Upper lobe of right lung (tissue), 1 donor: Measurements from ENCODE around the gene CXCR4. TPM values are rescaled to one million over a fixed set of nuclear protein-coding genes. Genes with fewer than 3 reads are reported as not detected.

Source experiments
- ATAC-seq: fragments of 200-7000 bp; cut with Tn5 transposase; one replicate; pipeline ENCODE4 v1.9.1; 2020; ENCODE audit warnings: mild to moderate bottlenecking, moderate library complexity
- DNase-seq: peaks from one replicate; pipeline ENCODE4 v3.0.0-alpha.2; 2020
- H3K27ac ChIP-seq: fragments of 200-600 bp; one replicate; pipeline ENCODE4 v1.8.0; 2022
- H3K27me3 ChIP-seq: fragments of 200-600 bp; one replicate; pipeline ENCODE4 v1.8.0; 2022; ENCODE audit warnings: mild to moderate bottlenecking
- H3K36me3 ChIP-seq: fragments of 200-600 bp; one replicate; pipeline ENCODE4 v1.8.0; 2022
- H3K4me1 ChIP-seq: fragments of 200-600 bp; one replicate; pipeline ENCODE4 v1.8.0; 2022
- H3K4me3 ChIP-seq: fragments of 200-600 bp; one replicate; pipeline ENCODE4 v1.8.0; 2022; ENCODE audit warnings: mild to moderate bottlenecking
- H3K9me3 ChIP-seq: fragments of 200-600 bp; one replicate; pipeline ENCODE4 v1.8.0; 2022
- intact Hi-C: fragments of 100-400 bp; cut with DNase I; formaldehyde crosslinking; loops from one replicate; pipeline ENCODE4 v1.11.0; 2022
- total RNA-seq: library from RNA; stranded (reverse); fragmentation: NEBNext Ultra II Directional; extraction: Animal tissue kit (Norgen Biotek cat#: 25700); gene quantifications from one replicate; pipeline ENCODE4 v1.2.1, GENCODE V29; 2021
- TF ChIP-seq, protein P1 (sequence below): fragments of 200-600 bp; IDR thresholded peaks from one replicate; pipeline ENCODE4 v1.8.0; 2022; ENCODE audit warnings: antibody characterized with exemption
- donor health status: DM: no; HTN: yes; CAD: no; lungs with severe emphysema.

Gene CXCR4
- total RNA-seq, 1 donor from 2014 or later: 45.2 TPM

GRCh38 chr2:136139631-136140030 lies 21.7 kb upstream of the CXCR4 start:
- TF ChIP-seq, protein P1, sequence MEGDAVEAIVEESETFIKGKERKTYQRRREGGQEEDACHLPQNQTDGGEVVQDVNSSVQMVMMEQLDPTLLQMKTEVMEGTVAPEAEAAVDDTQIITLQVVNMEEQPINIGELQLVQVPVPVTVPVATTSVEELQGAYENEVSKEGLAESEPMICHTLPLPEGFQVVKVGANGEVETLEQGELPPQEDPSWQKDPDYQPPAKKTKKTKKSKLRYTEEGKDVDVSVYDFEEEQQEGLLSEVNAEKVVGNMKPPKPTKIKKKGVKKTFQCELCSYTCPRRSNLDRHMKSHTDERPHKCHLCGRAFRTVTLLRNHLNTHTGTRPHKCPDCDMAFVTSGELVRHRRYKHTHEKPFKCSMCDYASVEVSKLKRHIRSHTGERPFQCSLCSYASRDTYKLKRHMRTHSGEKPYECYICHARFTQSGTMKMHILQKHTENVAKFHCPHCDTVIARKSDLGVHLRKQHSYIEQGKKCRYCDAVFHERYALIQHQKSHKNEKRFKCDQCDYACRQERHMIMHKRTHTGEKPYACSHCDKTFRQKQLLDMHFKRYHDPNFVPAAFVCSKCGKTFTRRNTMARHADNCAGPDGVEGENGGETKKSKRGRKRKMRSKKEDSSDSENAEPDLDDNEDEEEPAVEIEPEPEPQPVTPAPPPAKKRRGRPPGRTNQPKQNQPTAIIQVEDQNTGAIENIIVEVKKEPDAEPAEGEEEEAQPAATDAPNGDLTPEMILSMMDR: no peak
- H3K4me1 ChIP-seq: peaks cover 11% of the 10 kb centered on the region
- H3K27ac ChIP-seq: no peak overlapping the region
- H3K9me3 ChIP-seq: no peaks in the 10 kb centered on the region
- intact Hi-C loops: no loop called here
- H3K27me3 ChIP-seq: no peaks in the 10 kb centered on the region
- DNase-seq (no peak), ATAC-seq (no peak)
- H3K4me3 ChIP-seq: no peak overlapping the region
- no peaks in the 10 kb centered on the region for H3K36me3 ChIP-seq

- Histone ChIP-seq H3K9me3 (no peaks in the 10 kb centered on the region), H3K36me3 (no peaks in the 10 kb centered on the region), H3K4me1 (peaks cover 11% of the 10 kb centered on the region), H3K27ac (peak overlapping the region; percentile 27), H3K27me3 (no peaks in the 10 kb centered on the region), H3K4me3 (no peak overlapping the region)
- intact Hi-C loops: no loop called here
- ATAC-seq (peak; percentile 20), DNase-seq (no peak)
- TF ChIP-seq, protein P1: no peak
Observed at GRCh38 chr2:136137982-136138381, 20.0 kb upstream of the CXCR4 start.

GRCh38 chr2:136136931-136137330 lies 19.0 kb upstream of the CXCR4 start:
- H3K9me3 ChIP-seq: no peaks in the 10 kb centered on the region
- intact Hi-C loops: no loop called here
- DNase-seq: no peak
- no peaks in the 10 kb centered on the region for H3K27me3 ChIP-seq
- peak overlapping the region; percentile 52 for H3K27ac ChIP-seq
- no peak overlapping the region for H3K4me3 ChIP-seq
- H3K4me1 ChIP-seq: peaks cover 11% of the 10 kb centered on the region
- no peak for ATAC-seq
- TF ChIP-seq, protein P1: no peak
- no peaks in the 10 kb centered on the region for H3K36me3 ChIP-seq

DNA sequence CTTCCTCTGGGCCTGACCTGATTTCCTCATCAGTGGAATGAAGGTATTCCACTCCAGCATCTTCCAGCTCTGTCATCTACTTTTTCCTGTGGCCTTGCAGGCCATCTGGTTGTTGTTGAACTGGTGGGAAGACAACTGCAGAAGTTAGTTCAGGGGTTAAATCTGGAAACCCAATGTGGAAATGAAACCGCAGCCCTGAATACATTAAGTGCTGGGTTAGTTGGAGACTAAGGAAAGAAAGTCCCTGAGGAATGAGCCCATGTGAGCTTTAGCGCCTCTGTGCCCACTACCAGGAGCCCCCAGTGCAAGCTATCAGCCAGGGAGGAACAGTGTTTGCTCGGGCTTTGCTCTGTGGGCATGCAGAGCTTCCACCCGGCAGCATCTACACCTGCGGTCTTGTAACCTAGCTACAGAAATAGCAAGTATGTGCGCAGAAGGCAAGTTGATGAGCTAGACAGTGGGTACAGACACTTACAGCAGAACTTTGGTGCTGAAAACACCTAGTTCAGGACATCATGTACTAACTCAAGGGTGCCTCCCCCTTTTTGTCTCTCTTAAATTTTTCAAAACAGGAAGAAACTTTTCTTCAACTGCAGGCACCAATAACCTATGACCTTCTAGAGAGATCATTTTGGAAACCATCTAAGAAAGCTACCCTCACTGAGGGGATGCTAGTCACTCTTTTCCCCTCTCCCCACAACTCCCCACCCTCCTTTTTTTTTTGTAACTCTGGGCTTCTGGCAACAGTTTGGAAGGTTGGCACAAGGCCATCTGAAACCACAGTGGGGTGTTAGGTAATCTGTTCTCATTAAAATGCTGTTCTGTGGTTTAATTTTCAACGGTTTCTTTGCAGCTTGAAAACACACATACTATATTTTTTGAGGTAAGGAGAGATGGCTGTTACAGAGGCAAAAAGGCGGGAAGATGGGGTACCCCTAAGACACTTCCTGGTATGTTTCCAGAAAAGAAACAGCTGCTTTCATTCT lies 18.3 kb upstream of the CXCR4 start:
- peak overlapping the region; percentile 52 for H3K27ac ChIP-seq
- intact Hi-C loops: no loop called here
- H3K4me1 ChIP-seq: peaks cover 11% of the 10 kb centered on the region
- no peaks in the 10 kb centered on the region for H3K9me3 ChIP-seq
- H3K27me3 ChIP-seq: no peaks in the 10 kb centered on the region
- H3K4me3 ChIP-seq: no peak overlapping the region
- no peak for DNase-seq
- no peaks in the 10 kb centered on the region for H3K36me3 ChIP-seq
- TF ChIP-seq, protein P1: no peak
- ATAC-seq: peak; percentile 80

GRCh38 chr2:136135462-136135861 lies 17.5 kb upstream of the CXCR4 start:
- H3K27me3 ChIP-seq: no peaks in the 10 kb centered on the region
- H3K36me3 ChIP-seq: no peaks in the 10 kb centered on the region
- peaks cover 11% of the 10 kb centered on the region for H3K4me1 ChIP-seq
- TF ChIP-seq, protein P1: no peak
- no peak overlapping the region for H3K4me3 ChIP-seq
- no peaks in the 10 kb centered on the region for H3K9me3 ChIP-seq
- peak overlapping the region; percentile 52 for H3K27ac ChIP-seq
- ATAC-seq (no peak), DNase-seq (no peak)
- intact Hi-C loops: no loop called here
